GM19328 (cell line): ENCODE results near the gene KIF26B.
"Not testable (repeated sequence)": the region's sequence is repeated elsewhere in the genome, so short reads cannot be mapped to it uniquely, and the experiment has no call there.

ENCODE experiments used
- ATAC-seq: cut with Tn5 transposase; IDR thresholded peaks from one replicate; pipeline ENCODE4 v1.9.1; 2021; ENCODE audit warnings: mild to moderate bottlenecking, moderate library complexity; ENCODE audit not compliant: unreplicated experiment

KIF26B gene

DNA sequence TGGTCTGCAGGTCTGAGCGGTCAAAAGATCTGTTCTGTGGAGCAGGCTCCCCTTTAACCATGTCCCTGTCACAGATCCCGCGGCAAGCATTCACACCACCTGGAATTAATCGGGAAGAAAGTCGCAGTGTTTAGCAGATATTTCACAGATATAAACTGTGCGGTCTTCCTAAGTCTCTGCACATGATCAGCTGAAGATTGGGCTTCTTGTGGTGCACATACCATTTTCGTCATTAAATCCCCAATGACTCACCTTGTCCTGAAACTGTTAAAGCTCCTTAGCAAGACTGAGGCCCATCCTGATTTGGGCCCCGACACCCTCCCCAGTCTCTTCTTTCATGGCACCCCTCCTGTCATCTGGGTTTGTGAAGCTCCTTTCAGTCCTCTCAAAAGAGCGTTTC is 158.8 kb downstream of the KIF26B start:
- ATAC-seq, result no peak

GRCh38 chr1:245316784-245317183 is 162.0 kb downstream of the KIF26B start:
- ATAC-seq, result no peak

GRCh38 chr1:245317217-245317616 is 162.4 kb downstream of the KIF26B start:
- ATAC-seq, result no peak

DNA sequence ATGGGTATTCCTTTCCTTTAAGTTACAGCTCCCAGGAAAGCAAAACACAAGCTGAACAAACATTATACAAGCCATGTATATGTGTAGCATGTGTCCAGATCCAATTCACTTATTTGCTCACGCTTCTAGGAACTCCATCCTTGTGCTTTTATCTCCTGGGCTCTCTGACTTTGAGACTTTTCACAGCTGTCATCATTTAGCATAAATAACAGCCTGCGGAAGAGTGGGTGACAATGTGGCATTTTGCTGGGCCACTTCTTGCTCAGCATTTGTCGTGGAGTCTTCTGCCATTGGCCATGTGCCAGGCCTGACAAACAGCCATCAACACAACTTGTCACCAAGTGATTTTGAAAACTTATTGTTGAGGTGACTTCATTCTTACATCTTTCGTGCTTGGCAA is 164.3 kb downstream of the KIF26B start:
- ATAC-seq, result no peak

DNA sequence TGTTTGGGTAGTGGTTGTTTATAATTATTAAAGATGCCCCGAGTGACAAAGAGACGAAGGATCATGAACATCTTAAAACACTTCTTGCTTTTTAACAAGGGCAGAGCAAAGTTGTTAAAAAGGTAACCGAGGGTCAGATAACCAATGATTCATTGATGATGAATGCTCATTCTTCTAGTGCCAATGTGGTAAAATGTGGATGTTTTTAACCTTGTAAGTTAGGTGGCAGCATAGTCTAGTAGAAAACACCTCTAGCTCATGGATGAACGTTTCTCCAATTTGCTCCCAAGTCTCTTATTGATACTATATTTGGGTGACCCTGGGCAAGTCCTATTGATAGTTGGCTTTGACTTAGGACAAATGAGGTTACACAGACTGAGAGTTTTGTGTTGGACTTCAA is 167.9 kb downstream of the KIF26B start:
- ATAC-seq, result no peak

DNA sequence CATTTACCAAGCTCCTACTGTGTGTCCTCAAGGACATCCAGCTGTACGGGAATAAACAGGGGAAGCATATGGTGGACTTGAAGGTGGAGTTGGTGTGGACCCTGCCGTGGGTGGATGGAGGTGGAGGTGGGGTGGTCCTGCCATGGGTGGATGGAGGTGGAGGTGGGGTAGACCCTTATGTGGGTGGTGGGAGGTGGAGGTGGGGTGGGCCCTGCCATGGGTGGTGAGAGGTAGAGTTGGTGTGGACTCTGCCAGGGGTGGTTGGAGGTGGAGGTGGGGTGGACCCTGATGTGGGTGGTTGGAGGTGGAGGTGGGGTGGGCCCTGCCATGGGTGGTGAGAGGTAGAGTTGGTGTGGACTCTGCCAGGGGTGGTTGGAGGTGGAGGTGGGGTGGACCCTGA is 169.0 kb downstream of the KIF26B start:
- ATAC-seq, result not testable (repeated sequence)

DNA sequence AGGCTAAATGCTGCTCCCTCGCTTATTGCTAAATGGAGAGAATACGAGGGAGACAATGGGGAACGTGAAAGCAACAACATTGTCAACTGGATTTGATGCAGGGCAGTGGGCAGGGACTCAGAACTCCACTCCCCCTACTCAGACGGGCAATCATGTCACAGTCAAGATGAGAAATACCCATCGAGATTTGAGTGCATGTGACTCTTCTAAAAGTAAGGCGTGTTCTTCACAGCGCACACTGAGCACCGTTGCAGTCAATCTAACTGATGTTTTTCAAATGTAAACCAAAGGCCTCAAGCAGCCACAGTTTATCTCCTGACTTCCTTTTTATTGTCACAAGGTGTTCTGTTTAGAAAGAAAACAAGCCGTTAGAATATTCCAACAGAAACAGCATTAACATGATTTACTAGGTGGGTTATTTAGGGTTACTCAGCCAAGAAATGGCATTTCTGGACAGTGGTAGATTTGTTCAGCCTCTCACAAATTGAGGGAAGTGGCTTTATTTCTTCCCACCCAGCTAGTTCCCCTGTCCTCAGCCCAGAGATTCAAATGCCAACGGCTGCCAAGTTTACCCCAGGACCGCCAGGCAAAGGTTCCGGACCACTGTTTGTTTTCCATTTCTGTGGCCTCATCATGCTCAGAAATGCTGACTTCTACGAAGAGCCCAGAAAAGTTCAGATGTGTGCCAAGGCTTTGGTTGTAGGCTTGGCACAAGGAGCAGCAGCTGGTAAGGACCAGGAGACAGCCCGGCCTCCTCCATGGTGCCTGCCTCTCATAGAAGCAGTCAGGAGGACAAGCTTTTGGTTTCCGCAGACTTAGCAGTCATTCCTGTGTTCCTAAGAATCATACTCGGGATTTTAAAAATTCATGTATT is 171.4 kb downstream of the KIF26B start:
- ATAC-seq, result no peak

DNA sequence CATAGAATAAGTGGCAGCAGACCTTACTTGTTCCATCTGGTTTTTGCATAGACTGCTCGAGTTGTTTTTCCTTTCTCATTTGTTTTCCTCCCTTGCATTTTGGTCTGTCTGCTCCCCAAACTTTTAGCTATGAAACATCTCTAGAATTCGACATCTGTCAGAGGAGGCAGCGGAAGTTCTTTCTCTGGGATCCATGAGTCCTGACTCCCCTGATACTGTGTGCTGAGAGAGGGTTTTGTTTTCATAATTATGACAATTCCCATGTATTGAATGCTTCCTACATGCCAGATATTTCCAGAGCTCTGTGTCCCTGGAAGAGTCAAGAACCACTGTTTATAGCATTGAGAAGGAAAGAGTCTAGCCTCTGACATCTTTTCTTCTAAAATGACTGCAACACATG is 172.6 kb downstream of the KIF26B start:
- ATAC-seq, result no peak

GRCh38 chr1:245327842-245328241 is 173.1 kb downstream of the KIF26B start:
- ATAC-seq, result no peak

GRCh38 chr1:245330951-245331350 is 176.2 kb downstream of the KIF26B start:
- no peak for ATAC-seq

- ATAC-seq, result no peak
These were observed 177.3 kb downstream of the KIF26B start for GRCh38 chr1:245332085-245332484.

DNA sequence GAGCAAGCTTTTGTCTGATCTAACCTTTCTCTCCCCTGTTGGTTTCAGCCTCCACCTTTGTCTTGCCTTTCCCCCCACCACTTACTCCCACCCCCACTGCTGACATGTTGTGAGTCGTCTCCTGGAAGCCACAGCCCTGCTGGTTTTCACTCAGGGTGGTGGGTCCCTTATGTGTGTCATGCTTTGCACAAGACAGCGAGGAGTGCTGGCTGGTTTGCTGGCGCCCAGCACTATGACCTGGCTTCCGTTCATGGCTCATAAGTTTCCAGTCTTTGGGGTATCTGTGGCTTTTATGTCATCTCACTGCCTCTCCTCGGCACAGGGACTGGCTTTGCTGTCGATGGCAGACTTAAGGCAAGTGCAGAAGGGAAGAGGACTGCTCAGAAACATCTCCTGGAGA is 177.7 kb downstream of the KIF26B start:
- no peak for ATAC-seq

- ATAC-seq, result no peak
These were observed 179.4 kb downstream of the KIF26B start for GRCh38 chr1:245334235-245334634.

- no peak for ATAC-seq
These were observed 180.2 kb downstream of the KIF26B start for GRCh38 chr1:245334827-245335490.

DNA sequence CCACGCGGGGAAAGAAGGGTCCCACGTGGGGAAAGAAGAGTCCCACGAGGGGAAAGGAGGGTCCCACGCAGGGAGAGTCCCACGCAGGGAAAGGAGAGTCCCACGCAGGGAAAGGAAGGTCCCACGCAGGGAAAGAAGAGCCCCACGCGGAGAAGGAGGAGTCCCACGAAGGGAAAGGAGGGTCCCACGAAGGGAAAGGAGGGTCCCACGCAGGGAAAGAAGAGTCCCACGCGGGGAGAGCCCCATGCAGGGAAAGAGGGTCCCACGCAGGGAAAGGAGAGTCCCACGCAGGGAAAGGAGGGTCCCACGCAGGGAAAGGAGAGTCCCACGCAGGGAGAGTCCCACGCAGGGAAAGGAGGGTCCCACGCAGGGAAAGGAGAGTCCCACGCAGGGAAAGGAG is 180.9 kb downstream of the KIF26B start:
- ATAC-seq, result not testable (repeated sequence)

DNA sequence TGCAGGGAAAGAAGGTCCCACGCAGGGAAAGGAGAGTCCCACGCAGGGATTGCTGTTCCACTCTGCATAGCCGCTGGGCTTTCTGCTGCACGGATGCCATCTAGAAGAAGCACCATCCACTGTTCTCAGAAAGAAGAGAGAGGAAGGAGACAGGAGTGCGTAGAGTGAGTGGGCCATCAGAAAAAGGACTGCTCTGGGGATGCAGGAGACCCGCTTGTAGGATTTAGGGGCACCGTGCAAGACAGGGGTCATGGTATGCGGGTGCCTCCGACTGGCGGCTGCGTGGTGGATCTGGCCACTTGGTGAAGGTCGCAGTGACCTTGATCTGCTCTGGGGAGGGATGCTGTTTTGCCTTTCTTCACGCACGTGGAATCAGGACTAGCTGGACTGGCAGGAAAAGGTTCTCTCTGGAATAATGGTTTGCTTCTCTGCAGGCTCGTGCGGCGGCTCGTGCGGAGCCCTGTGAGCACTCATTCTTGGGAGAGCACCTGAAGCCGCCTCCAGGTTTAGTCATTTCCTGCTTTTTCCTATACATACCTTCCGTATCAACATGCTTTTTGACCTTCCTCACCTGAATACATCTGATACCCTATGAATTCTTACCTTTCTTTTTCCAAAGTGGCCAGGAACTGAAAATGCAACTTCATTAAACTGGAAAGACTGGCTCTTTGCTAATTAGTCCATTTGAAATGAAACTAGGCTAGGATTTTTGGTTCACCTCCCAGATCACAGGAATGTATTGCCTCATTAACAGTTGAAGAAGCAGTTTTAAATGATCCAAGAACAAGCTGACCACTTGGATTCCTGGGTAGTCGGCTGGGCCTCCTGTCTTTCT is 181.6 kb downstream of the KIF26B start:
- no peak for ATAC-seq

GRCh38 chr1:245336984-245337355 is 182.2 kb downstream of the KIF26B start:
- ATAC-seq, result not testable (repeated sequence)

DNA sequence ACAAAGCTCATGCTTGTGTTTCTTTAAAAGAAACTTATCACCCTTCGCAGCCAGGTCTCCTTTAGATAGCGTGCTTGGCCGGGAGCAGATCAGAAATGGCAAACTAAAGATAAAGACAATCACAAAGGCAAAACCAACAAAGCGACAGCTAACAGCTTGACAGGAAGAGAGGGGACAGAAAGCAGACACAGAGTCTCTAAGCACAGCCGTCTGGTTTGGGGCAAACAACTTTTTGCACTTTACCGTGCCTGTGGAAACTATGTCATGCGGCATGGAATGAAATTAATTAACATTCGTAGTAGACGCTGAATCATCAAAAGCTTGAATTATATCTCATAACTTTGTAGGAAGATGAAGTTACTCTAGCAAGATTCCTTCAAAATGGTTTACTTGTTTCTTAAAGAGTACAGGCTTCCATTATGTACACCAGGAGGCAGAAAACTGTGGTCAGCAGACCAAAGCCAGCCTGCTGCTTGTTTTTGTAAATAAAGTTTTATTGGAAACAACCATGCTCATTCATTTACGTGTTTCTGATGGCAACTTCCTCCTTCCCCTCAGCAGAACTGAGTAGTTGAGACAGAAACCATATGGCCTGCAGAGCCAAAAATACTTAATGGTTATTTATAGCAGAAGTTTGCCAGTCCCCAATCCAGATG is 183.2 kb downstream of the KIF26B start:
- no peak for ATAC-seq

GRCh38 chr1:245338485-245338877 is 183.7 kb downstream of the KIF26B start:
- ATAC-seq, result no peak

DNA sequence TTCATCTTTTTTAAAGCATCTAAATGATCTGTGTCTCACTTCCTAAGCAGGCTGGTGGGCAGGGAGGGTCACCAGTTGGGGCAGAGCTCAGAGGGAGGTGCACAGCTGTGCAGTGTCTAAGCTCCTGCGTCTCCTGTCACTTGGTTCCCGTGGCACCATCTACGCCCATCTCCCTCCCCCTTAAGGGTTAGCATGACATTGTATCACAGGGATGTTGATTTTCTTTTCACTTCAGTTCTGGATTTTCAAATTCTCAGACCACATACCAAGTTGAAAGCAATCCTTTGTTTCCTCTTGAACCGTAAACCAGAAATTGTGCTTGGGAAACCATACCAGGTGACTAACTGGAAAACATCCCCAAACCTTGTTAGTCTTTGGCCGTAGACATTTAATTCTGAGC is 187.0 kb downstream of the KIF26B start:
- no peak for ATAC-seq
